Activated CD4-positive, CD25-positive, alpha-beta regulatory T cell treated with anti-CD3 and anti-CD28 coated beads, Interleukin-2, amount 50 U/mL, for 16 hours (primary cell): ENCODE data around the gene ITGB8.
"Not testable (repeated sequence)": the region's sequence is repeated elsewhere in the genome, so short reads cannot be mapped to it uniquely, and the experiment has no call there.

ENCODE experiments used
- DNase-seq: peaks from one replicate; pipeline ENCODE4 v3.0.0-alpha.2; 2020; ENCODE audit warnings: low read depth, low spot score

The ITGB8 gene

GRCh38 chr7:20381406-20382034 lies 50.8 kb downstream of the ITGB8 start:
- no peak for DNase-seq

DNA sequence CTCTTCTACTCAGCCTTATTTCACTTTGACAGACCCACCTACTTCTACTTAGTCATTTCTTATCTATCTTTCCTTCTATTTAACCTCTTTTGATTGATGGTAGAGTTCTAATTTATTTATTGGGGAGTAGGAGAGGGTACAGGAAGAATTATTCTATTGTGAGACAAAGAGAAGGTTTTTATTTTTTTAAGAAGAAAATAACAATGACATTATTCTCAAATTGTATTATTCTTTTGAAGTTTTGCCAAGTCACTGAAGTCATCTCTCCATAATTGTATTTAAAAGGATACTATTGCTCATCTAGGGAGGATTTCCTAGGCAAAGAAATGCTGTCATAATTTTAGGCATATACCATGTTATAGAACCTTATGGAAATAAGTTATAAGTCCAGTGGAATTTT lies 52.7 kb downstream of the ITGB8 start:
- no peak for DNase-seq

DNA sequence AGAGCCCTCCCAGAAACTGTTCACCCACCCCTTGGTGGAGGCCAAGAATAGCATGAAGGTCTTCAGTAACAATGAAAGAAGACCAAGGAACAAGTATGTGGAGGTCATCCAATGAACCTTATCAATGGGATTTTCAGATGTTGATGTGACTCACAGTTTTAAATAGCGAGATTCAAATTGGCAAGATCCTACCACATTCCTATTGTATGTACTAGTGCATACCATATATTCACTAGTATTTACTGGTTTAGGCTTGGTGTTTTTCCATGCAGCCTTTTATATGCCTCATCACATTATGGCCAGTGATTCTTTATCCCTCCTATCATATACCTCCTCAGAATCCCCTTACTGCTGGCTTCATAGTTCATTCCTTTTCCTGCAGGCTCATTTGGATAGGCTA lies 54.4 kb downstream of the ITGB8 start:
- DNase-seq = no peak

DNA sequence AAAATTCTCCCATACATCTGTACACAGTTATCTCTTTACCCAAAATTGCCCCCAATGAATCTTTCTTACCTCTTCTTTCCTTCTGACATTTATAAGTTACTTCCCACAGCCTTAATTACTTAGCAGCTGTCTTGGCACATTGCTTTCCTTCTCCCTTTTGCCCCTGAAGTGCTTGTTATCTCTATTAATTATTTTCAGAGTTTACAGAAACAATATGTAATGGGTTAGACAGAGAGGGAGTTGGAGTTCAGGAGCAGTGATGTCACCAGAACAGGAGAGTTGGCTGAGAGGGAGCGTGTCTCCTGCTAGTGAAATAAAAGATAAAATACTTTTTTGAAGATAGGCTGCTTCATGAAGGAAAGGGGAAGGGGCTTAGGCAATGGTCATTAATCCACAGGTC lies 57.4 kb downstream of the ITGB8 start:
- DNase-seq = no peak

- not testable (repeated sequence) for DNase-seq
Observed at GRCh38 chr7:20389192-20389591, 58.5 kb downstream of the ITGB8 start.

DNA sequence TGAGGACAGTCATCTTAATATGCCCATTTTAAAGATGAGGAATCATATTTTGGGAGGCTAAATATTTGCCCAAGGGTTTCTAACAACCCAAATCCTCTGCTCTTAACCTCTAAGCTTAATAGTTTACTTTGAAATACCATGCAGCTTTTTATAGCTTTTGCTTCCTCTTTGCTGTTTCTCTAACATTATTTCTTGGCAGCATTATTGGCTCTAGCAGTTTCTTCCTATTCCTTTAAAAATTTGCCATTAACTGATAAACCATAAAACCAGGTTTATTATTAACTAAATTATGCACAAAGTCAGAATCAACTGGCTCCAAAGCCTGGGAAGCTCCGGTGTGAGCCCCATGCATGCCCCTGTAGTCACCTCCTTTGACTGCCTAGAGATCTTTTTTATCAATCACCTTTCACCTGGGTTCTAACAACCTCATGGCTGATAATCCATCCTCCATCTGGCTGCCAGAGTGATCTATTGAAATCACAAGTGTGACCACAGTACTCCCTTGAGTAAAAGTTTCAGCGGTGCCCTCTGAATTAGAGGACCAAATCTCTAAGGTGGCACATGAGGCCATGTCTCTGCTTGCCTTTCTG lies 62.4 kb downstream of the ITGB8 start:
- DNase-seq = no peak

DNA sequence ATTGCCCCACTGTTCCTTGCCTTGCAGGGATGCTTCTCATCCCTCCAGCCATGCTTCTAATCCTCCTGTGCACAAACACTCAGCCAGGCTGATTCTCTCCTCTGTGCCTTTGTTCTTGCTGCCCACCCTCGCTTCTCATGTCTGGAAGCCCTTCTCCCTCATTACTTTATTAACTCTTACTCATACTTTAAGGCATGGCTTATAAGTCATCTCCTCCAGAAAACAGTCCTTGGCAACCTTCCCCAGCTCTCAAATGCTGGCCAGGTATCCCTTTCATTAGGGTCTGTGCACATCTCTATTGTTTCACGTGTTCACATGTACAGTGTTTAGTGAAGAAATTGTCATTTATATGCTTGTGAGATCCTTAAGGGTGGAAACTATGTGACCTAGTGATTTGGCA lies 62.9 kb downstream of the ITGB8 start:
- no peak for DNase-seq

DNA sequence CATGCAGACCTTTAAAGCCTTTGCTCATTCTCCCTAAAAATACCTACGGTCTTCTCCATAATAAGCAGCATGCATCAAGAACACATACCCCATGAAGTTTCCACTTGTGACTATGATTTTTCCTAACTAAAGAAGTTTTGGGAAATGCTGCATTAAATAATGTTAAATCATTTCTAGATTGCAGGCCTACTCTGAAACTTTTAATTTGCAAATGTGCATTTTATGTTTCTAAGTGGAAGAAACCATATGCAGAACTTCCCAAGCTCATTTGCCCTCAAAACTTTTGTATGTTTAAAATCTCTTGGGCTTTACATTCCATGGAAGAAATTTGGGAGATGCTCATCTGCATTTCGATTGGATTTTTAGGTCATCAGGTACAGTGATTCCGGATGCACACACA lies 63.6 kb downstream of the ITGB8 start:
- DNase-seq = no peak

DNA sequence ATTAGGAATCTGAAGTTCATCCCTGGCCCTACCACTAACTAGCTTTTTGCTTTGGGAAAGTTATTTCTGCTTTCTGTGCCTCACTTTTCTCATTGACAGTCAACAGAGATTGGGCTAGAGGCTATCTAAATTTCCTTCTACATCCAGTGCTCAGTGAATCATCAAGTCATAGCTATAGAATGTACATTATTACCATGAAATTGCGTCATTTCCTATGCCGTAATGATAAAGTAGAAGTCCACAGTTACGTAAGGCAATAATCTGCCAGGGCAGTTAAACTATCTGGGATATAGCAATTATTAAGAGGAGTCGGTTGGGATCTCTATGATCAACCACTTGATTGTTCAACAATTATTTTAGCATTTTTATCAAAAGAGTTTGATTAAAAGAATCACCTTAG lies 64.4 kb downstream of the ITGB8 start:
- DNase-seq = no peak

- DNase-seq = no peak
Observed at GRCh38 chr7:20395511-20395910, 64.8 kb downstream of the ITGB8 start.

- no peak for DNase-seq
Observed at GRCh38 chr7:20399521-20399920, 68.8 kb downstream of the ITGB8 start.

DNA sequence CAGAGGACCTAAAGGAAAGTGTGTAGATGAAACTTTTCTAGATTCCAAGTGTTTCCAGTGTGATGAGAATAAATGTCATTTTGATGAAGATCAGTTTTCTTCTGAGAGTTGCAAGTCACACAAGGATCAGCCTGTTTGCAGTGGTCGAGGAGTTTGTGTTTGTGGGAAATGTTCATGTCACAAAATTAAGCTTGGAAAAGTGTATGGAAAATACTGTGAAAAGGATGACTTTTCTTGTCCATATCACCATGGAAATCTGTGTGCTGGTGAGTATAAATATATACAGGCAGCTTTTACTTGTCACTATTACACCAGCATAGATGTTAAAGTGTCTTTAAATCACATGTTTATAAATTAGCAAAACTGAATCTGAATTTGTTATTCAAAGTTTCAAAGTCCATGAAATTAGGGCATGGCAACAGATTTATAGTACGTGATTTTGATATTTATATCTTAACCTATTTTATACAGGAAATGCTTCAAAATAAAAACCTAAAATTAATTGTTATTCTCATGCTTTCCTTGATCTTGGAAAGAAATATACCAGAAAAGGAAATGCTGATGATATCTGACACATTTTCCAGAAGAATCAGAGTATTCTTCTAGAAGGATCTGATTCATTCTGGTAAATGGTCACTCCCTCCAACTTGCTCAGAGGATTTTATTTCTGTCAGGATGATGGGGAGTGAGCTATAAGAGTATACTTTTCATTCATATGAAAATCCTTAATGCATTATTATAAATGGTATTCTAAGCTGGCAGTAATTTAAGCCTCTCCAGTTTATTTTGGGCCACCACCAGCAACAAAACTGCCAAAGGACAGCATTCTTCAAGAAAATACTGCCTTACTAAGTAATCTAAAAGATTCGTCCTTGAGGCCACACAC lies 71.4 kb downstream of the ITGB8 start:
- DNase-seq = no peak

GRCh38 chr7:20402747-20403230 lies 72.1 kb downstream of the ITGB8 start:
- DNase-seq = no peak

DNA sequence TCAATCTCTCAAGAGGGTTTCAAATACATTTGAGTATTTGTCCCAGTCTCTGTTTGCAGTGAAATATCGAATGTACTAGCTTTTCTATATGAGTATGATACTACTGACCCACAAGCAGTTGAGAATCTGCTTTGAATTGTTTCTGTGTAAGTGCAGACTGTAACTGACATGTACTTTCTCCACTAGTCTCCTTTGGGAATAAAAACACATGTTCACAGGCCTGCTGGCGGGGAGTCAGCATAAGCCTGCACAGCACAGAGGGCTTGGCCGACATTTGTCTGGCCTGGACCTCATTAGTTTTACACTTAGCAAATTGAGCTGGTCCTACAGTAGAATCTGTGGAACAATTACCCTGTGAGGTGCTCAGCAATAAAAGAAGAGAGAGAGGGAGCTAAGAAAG lies 72.6 kb downstream of the ITGB8 start:
- no peak for DNase-seq

DNA sequence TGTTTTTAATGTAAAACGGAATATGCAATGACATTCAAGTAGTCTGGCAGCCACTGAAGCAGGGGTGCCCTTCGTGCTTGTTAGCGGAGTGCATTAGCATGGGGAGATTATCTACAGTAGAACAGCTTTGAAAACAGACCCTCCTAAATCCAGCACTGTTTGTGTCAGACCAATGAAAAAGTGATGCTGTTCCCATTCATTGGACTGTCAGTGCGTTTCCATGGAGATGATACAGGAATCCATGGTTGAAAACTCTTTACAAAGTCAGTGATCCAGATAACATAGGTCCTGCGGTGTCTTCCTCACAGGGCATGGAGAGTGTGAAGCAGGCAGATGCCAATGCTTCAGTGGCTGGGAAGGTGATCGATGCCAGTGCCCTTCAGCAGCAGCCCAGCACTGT lies 73.6 kb downstream of the ITGB8 start:
- DNase-seq = no peak

GRCh38 chr7:20407585-20408466 lies 77.1 kb downstream of the ITGB8 start:
- no peak for DNase-seq

- DNase-seq = no peak
Observed at GRCh38 chr7:20408467-20408826, 77.7 kb downstream of the ITGB8 start.

DNA sequence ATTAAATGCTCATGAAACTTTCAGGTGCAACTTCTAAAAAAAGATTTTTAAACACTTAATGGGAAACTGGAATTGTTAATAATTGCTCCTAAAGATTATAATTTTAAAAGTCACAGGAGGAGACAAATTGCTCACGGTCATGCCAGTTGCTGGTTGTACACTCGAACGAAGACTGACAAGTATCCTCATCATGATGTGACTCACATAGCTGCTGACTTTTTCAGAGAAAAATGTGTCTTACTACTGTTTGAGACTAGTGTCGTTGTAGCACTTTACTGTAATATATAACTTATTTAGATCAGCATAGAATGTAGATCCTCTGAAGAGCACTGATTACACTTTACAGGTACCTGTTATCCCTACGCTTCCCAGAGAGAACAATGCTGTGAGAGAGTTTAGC lies 79.3 kb downstream of the ITGB8 start:
- no peak for DNase-seq

GRCh38 chr7:20411372-20411771 lies 80.7 kb downstream of the ITGB8 start:
- no peak for DNase-seq

- DNase-seq = no peak
Observed at GRCh38 chr7:20412032-20412431, 81.3 kb downstream of the ITGB8 start.

DNA sequence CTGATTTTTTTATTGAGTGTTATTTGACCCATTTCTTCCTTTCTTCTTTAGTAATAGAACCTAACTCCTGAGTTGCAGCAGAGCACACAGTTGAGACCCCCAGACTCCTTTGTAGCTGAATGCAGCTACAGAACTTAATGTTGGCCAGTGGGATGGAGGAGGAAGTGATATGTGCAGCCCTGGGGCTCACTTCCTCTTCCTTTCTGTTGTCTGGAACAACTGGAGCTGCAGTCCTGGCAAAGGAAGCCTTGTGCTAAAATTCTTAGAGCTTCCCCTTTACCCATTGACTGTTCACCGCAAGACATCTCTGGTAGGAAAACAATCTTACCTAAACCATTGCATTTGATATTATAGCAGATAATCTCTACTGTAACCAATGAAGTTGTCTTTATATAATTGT lies 86.6 kb downstream of the ITGB8 start:
- DNase-seq = no peak
